Glomerular endothelial cell (primary cell): ENCODE measurements around the gene SMU1. TPM values are rescaled to one million over a fixed set of nuclear protein-coding genes. Genes with fewer than 3 reads are reported as not detected.
"Not testable (repeated sequence)": the region's sequence is repeated elsewhere in the genome, so short reads cannot be mapped to it uniquely, and the experiment has no call there.

ENCODE experiments used
- DNase-seq: peaks from one replicate; pipeline ENCODE4 v3.0.0-alpha.2; 2011; ENCODE audit warnings: low read depth, low spot score; ENCODE audit errors: extremely low read depth
- total RNA-seq: library from RNA; depleted of rRNA; stranded (reverse); fragments of >200 nt; gene quantifications from 2 replicates; pipeline ENCODE4 v1.2.3, GENCODE V29; 2015

SMU1 gene
- total RNA-seq, 1 donor from 2014 or later: 12.3 TPM

- DNase-seq: no peak
Measured at GRCh38 chr9:33019797-33020196, 56.7 kb downstream of the SMU1 start.

DNA sequence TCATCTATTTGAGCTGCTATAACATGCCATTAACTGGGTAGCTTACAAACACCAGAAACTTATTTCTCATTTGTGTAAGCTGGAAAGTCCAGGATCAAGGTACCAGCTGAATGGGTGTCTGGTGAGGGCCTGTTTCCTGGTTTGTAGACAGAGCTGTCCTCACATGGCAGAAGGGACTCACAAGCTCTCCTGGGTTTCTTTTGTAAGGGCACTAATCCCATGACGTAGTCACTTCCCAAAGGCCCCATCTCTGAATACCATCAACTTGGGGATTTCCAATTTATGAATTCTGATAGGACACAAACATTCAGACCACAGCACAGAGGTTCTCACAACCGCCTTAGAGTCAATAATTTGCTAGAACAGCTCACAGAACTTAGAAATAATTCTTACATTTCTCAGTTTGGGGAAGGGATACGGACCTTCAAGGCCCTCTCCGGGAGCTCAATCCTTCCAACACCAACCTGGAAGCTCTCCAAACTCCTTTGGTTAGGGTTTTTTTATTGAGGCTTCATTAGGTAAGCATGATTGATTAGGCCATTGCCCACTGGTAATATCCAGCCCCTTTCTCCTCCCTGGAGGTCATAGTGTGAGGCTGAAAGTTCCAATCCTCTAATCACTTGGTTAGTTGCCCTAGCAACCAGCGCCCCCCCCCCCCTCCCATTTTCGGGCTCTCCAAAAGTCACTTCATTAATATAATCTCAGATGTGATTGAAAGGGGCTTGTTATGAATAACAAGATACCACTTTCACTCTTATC lies 59.0 kb downstream of the SMU1 start:
- no peak for DNase-seq

GRCh38 chr9:33014665-33015014 lies 61.8 kb downstream of the SMU1 start:
- DNase-seq: no peak

DNA sequence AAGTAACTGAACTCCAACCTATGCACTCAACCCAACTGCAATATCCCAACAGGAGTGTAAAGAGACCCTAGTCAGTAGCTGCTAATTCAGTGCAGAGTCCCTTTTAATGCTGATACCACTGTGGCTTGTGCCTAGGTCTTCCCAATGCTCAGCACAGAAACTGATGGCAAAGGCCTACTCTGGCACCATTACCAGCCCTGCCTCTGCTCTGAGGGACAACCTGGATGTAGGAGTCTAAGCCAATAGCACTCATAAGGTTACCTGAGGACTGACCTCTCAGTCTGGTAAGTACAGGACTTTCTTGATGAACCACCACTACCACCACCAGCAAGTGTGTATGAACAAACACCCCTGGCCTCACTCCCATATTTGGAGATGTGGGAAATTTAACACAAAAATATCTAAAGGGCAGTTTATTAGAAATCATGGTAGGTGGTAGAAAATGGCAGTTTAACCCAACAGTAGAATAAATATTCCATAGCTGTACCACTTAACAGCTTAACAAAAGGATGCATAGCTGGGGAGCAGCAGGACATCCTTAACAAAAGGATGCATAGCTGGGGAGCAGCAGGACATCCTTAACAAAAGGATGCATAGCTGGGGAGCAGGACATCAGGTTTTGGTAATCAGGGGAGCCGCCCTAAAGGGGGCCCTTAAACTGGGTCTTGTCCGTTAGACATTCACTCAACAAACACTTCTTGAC lies 62.4 kb downstream of the SMU1 start:
- DNase-seq: no peak

GRCh38 chr9:33012328-33013069 lies 64.0 kb downstream of the SMU1 start:
- DNase-seq: no peak

DNA sequence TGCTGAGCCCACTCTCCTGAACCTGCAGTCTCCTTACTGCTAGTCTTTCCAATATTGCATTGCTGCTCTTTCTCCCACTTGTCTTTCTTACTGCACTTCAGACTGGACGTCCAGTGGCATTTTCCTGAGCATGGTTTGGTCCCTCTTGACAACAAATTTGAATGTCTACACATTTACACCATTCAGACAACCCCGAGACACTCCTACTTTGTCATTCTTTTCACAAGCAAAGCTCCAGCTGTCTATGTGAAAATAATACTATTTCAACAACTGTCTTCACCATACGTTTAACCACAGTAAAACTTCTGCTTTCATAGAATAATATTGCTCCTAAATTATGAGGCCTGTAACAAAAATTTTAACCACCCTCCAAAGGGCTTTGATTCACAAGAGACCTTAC lies 64.6 kb downstream of the SMU1 start:
- no peak for DNase-seq

DNA sequence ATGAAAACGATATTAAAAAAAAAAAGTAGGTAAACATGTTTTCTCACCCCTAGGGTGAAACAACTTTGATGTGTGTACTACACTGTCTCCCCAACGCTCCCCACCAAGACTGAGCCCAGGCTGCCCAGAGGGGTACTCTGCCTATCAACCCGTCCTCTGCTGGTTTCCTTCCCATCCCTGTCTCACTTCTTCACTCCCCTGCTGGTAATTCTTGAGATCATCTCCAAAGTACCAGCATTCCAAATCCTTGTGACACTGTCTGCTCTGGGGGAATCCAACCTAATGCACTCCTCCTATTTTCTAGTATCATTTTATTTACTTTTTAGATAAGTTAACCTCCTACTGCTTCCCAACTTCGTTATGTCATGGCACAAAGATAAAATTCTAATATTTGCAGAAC lies 68.7 kb downstream of the SMU1 start:
- DNase-seq: no peak

- not testable (repeated sequence) for DNase-seq
Measured at GRCh38 chr9:33005335-33005734, 71.1 kb downstream of the SMU1 start.

- DNase-seq: not testable (repeated sequence)
Measured at GRCh38 chr9:33000682-33001055, 75.8 kb downstream of the SMU1 start.

- no peak for DNase-seq
Measured at GRCh38 chr9:32992595-32993238, 83.8 kb downstream of the SMU1 start.

GRCh38 chr9:32991897-32992594 lies 84.4 kb downstream of the SMU1 start:
- no peak for DNase-seq

Other genes with a start within 250 kb of the SMU1 start
- 25.7 and 40.5 TPM in 2 replicates for gene APTX, start 75.0 kb downstream of the SMU1 start, total RNA-seq
- 197 and 203 TPM in 2 replicates for gene DNAJA1, start 51.4 kb downstream of the SMU1 start, total RNA-seq
- 57.3 and 71.0 TPM in 2 replicates for gene B4GALT1, start 90.7 kb upstream of the SMU1 start, total RNA-seq
- not detected in 2 replicates for gene SPINK4, start 163.5 kb upstream of the SMU1 start, total RNA-seq
- gene BAG1, start 188.0 kb upstream of the SMU1 start, total RNA-seq: 46.4 and 53.4 TPM in 2 replicates
- gene CHMP5, start 188.4 kb upstream of the SMU1 start, total RNA-seq: 56.5 and 64.9 TPM in 2 replicates
- 19.2 and 24.0 TPM in 2 replicates for gene NFX1, start 213.8 kb upstream of the SMU1 start, total RNA-seq